NK-92 (cell line): Measurements from ENCODE around the gene PP2D1.
"Not testable (repeated sequence)": the region's sequence is repeated elsewhere in the genome, so short reads cannot be mapped to it uniquely, and the experiment has no call there.

ENCODE experiments used
- DNase-seq: peaks from one replicate; lab custom pipeline; 2025; ENCODE audit not compliant: unreplicated experiment; lab: John Stamatoyannopoulos, UW

Gene PP2D1

GRCh38 chr3:20039765-20040547 is 27.9 kb upstream of the PP2D1 start, which contains the start of gene KAT2B:
Gene KAT2B, plus strand, starts transcription at chr3:20040446. Its CDS starts 32 bp downstream, at chr3:20040478.
- DNase-seq = no peak

DNA sequence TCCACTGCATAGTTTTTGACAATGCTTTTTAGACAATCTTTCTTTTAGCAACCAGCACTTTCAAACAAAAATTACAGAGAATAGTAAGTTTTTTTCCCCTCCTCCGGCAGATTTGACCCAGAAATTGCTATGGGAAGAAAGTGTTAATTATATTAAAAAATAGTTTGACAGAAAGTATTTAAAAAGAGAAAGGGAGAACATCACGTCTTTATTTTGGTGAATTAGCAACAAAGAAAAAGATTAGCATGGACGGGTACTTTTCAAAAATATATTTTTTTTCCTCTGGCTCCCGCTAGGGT is 27.4 kb upstream of the PP2D1 start:
- DNase-seq = no peak

GRCh38 chr3:20038699-20039465 is 26.8 kb upstream of the PP2D1 start:
- DNase-seq = no peak

GRCh38 chr3:20037255-20037996 is 25.4 kb upstream of the PP2D1 start:
- no peak for DNase-seq

DNA sequence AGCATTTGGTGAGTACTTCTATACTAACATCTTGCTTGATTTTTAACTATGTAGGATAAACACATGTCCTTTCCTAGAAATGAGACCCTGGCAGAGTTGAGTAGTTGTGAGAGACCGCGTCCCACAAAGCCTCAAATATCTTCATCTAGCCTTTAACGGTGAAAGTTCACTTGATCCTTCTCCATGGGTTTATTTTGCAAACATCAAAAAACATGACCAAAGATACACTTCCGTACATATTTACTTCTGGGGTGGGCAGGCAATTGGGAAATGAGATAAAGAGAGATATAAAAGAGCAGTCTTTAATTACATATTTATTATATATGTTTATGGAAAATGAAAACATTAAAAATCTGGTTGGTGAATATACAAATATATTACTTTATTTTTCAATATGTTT is 23.0 kb upstream of the PP2D1 start:
- no peak for DNase-seq

DNA sequence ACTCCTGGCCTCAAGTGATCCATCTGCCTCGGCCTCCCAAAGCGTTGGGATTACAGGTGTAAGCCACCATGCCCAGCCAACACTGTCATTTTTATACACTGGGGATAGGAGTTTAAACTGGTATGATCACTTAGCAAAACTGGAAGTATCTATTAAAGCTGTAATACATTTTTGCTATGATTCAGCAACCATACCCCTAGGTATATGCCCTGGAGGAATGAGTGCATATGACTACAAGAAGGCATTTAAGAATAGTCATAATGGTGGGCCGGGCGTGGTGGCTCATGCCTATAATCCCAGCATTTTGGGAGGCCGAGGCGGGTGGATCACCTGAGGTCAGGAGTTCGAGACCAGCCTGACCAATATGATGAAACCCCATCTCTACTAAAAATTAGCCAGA is 19.9 kb upstream of the PP2D1 start:
- not testable (repeated sequence) for DNase-seq

GRCh38 chr3:20028905-20029331 is 16.9 kb upstream of the PP2D1 start:
- no peak for DNase-seq

GRCh38 chr3:20027136-20027535 is 15.1 kb upstream of the PP2D1 start:
- no peak for DNase-seq

GRCh38 chr3:20023623-20024405 is 11.8 kb upstream of the PP2D1 start:
- DNase-seq = no peak

DNA sequence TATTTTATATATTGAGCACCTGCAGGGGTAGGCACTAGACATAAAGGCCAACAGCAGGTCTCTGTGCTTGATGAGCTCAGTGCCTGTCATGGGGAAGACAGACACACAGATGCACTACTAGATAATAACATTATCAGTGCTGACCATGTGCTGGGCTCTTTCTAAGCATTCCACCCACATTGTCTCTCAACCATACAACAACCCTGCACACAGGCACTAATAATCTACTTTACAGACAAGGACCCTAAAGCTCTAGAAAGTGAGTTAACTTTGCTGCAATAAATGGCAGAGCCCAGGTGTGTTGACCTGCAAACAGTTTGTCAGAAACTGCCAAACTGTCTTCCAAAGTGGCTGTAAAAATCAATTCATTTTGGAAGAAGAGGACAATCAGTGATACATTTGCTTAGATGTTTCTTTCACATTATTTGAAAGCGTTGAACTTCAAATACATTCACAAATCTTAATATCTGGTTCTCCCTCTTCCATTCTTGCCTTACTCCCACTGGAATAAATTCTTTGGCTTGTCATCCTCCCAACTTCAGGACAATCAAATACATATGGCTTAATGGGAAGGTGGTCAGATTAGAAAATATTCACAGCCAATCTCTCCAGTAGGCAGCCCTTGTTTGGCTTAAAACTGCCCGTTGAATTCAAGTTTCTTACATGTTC is 11.0 kb upstream of the PP2D1 start:
- DNase-seq = no peak

DNA sequence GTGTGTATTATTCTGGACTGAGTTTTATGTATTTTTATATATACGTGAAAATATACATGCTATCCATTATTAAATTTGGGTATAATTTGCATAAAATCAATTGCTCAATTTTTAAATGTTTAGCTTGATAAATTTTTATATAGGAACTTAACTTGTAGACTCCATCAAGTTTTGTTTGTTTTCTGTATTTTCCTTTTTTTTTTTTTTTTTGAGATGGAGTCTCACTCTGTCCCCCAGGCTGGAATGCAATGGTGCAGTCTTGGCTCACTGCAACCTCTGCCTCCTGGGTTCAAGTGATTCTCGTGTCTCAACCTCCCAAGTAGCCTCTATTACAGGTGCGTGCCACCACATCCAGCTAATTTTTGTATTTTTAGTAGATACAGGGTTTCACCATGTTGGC is 4.0 kb upstream of the PP2D1 start:
- DNase-seq = not testable (repeated sequence)

- no peak for DNase-seq
Observed at GRCh38 chr3:20015525-20015924, 3.5 kb upstream of the PP2D1 start.

GRCh38 chr3:20013396-20013795 is 1.3 kb upstream of the PP2D1 start:
- no peak for DNase-seq

DNA sequence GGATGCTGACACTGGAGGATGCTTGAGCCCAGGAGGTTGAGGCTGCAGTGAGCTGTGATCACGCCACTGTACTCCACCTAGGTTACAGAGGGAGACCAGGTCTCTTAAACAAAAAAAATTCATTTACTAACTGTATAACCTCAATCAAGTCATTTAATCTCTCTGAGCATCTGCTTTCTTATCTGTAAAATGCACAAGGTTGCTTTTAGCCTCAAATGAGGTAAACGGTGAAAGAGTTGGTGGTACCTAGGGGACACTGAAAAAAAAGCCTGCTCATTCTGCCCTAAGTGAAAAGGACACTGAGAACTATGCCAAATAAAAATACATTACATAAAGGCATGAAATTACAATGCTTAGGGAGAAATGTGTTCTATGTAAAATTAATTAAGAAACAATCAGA is 3.4 kb downstream of the PP2D1 start:
- no peak for DNase-seq

DNA sequence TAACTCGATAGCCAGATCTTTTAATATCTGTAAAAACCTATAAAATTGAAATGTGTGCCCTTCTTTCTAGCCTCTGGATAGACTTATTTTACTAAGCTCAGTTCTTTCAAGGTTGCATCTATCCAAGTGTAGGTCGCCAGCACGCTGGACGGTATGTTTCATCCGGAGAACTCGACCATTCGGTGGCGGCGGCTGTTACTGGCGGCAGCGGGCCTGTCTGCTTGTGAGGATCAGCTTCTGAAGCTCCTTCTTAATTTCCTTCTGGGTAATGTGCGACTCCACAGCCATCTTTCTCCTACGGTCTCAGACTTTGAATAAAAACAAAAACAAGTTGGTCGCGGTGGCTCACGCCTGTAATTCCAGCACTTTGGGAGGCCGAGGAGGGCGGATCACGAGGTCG is 4.1 kb downstream of the PP2D1 start:
- no peak for DNase-seq

DNA sequence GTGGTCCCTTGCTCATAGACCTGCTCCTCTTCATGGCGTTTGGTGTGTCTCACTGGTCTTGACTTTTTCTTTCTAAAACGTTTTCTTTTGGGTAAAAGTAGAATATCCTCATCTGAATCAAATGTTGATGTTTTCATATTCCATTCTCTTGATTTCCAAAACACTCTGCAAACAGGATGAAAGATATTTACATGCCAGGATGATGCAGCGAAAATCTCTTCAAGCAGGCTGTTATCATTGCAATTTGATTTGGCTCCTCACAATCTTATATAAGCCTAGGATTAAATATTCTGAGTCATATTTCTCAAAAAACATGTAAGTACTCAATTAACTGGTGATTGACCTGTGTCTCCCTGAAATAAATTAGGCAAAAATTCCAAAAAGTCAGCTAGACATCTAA is 10.1 kb downstream of the PP2D1 start:
- DNase-seq = no peak

DNA sequence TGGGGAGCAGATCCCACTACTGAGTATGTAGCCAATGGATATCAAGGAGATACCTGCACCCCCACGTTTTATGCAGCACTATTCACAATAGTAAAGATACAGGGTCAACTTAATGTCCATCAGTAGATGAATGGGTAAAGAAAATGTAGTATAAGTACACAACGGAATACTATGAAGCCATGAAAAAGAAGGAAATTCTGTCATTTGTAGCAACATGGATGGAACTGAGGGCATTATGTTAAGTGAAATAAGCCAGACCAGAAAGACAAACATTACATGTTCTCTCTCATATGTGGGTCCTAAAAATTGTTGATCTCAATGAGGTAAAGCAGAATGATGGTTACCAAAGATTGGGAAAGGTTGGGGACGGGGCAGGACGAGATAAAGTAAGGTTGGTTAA is 14.6 kb downstream of the PP2D1 start:
- DNase-seq = no peak

DNA sequence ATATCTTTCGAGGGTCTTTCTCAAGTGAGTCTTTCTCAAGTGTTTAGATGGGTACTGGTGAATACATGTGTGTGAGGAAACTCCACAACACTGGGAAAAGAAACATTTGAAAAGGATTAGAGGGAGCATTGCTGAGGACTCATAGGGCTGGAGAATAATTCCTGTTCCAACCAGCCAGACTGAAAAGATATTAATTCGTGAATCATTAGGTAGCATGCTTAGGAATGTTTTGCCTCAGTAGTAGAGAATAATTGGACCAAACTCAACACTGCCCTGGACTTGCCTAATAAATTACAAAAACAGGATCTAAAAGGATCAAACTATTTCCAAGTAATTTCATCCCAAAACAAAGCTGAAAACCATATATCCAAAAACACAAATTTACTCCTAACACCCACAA is 17.3 kb downstream of the PP2D1 start:
- DNase-seq = no peak

GRCh38 chr3:19988904-19989303 is 23.2 kb downstream of the PP2D1 start:
- not testable (repeated sequence) for DNase-seq

DNA sequence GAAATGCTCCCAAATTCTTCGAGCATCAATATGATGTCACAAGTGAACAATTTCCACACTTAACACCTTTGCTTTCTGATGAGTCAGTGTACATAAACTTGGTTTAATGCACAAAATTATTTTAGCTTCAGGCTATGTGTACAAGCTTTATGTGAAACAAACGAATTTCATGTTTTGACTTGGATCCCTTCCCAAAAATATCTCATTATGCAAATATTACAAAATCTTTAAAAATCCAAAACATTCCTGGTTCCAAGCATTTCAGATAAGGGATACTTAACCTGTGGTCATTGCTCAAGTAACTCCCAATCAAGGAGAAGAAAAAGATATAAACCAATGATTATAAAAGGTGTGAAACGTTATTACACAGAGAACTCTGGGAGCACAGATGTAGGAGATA is 40.0 kb downstream of the PP2D1 start:
- DNase-seq = no peak

- DNase-seq = no peak
Observed at GRCh38 chr3:19970327-19970726, 41.7 kb downstream of the PP2D1 start.
